ENCODE data around the gene APOM. TPM values are rescaled to one million over a fixed set of nuclear protein-coding genes. Genes with fewer than 3 reads are reported as not detected.

Gene APOM
- total RNA-seq, 1 donor from 2014 or later: 2.2 TPM

- ATAC-seq (ENCODE audit: low read depth): no peak
- TF ChIP-seq CTCF (IDR thresholded peaks at IDR 0.05): no peak
- Mint-ChIP-seq H3K27me3 (no peaks in the 10 kb centered on the region), H3K4me1 (no peaks in the 10 kb centered on the region), H3K27ac (no peak overlapping the region), H3K36me3 (ENCODE audit: low read depth) (peaks cover 96% of the 10 kb centered on the region), H3K4me3 (no peak overlapping the region), H3K9me3 (no peaks in the 10 kb centered on the region)
- ChIA-PET POLR2A (no interaction called here), CTCF (no interaction called here)
- DNase-seq: no peak
- intact Hi-C loops (cut with micrococcal nuclease): no loop called here
Observed at GRCh38 chr6:31630177-31630934, 25.3 kb upstream of the APOM start.

- peaks cover 96% of the 10 kb centered on the region for H3K36me3 Mint-ChIP-seq (ENCODE audit: low read depth)
- intact Hi-C loops (cut with micrococcal nuclease): no loop called here
- no peaks in the 10 kb centered on the region for H3K27me3 Mint-ChIP-seq
- DNase-seq: no peak
- POLR2A ChIA-PET: interaction anchor here (1.0 kb wide), 1 partner anchor 9 kb away, joined by 3 read pairs; no protein-coding TSS in a partner anchor
- no peak for ATAC-seq (ENCODE audit: low read depth)
- H3K4me3 Mint-ChIP-seq: no peak overlapping the region
- CTCF ChIA-PET: no interaction called here
- H3K27ac Mint-ChIP-seq: no peak overlapping the region
- H3K9me3 Mint-ChIP-seq: no peaks in the 10 kb centered on the region
- no peaks in the 10 kb centered on the region for H3K4me1 Mint-ChIP-seq
- no peak for TF ChIP-seq CTCF (IDR thresholded peaks at IDR 0.05)
Observed at GRCh38 chr6:31631209-31631608, 24.5 kb upstream of the APOM start.

GRCh38 chr6:31631681-31632278 lies 23.9 kb upstream of the APOM start:
- no peak for ATAC-seq (ENCODE audit: low read depth)
- H3K36me3 Mint-ChIP-seq (ENCODE audit: low read depth): peaks cover 96% of the 10 kb centered on the region
- no peak overlapping the region for H3K27ac Mint-ChIP-seq

GRCh38 chr6:31632279-31632946 lies 23.3 kb upstream of the APOM start:
- H3K27me3 Mint-ChIP-seq: no peaks in the 10 kb centered on the region
- DNase-seq (no peak), ATAC-seq (ENCODE audit: low read depth) (no peak)
- ChIA-PET CTCF (no interaction called here), POLR2A (interaction anchor here (1.4 kb wide), 1 partner anchor 20 kb away, joined by 3 read pairs; the partner anchor contains the start of gene BAG6)
- no peaks in the 10 kb centered on the region for H3K4me1 Mint-ChIP-seq
- intact Hi-C loops (cut with micrococcal nuclease): no loop called here
- no peak overlapping the region for H3K4me3 Mint-ChIP-seq
- H3K27ac Mint-ChIP-seq: no peak overlapping the region
- H3K9me3 Mint-ChIP-seq: no peaks in the 10 kb centered on the region
- TF ChIP-seq CTCF (IDR thresholded peaks at IDR 0.05): no peak
- peaks cover 98% of the 10 kb centered on the region for H3K36me3 Mint-ChIP-seq (ENCODE audit: low read depth)

More at GRCh38 chr6:31631681-31632278, 23.9 kb upstream of the APOM start:
- no peak overlapping the region for H3K4me3 Mint-ChIP-seq
- no peak for TF ChIP-seq CTCF (IDR thresholded peaks at IDR 0.05)
- POLR2A ChIA-PET: interaction anchor here (1.0 kb wide), 1 partner anchor 10 kb away, joined by 3 read pairs; no protein-coding TSS in a partner anchor
- H3K4me1 Mint-ChIP-seq: no peaks in the 10 kb centered on the region
- CTCF ChIA-PET: no interaction called here
- no peaks in the 10 kb centered on the region for H3K9me3 Mint-ChIP-seq
- intact Hi-C loops (cut with micrococcal nuclease): no loop called here
- DNase-seq: no peak
- H3K27me3 Mint-ChIP-seq: no peaks in the 10 kb centered on the region

GRCh38 chr6:31633447-31633846 lies 22.2 kb upstream of the APOM start:
- Mint-ChIP-seq H3K4me1 (no peaks in the 10 kb centered on the region), H3K9me3 (no peaks in the 10 kb centered on the region), H3K27ac (no peak overlapping the region), H3K36me3 (ENCODE audit: low read depth) (peaks cover 95% of the 10 kb centered on the region), H3K27me3 (no peaks in the 10 kb centered on the region), H3K4me3 (no peak overlapping the region)
- CTCF ChIA-PET: no interaction called here
- POLR2A ChIA-PET: interaction anchor here (1.4 kb wide), 1 partner anchor 19 kb away, joined by 3 read pairs; the partner anchor contains the start of gene BAG6
- no peak for TF ChIP-seq CTCF (IDR thresholded peaks at IDR 0.05)
- DNase-seq: no peak
- intact Hi-C loops (cut with micrococcal nuclease): no loop called here
- ATAC-seq (ENCODE audit: low read depth): no peak
